Raji (cell line): ENCODE data around the gene CITED2.

Experiments
- POLR2A ChIP-seq: IDR thresholded peaks from 2 replicates; pipeline ENCODE4 v1.6.1; 2011; ENCODE audit warnings: low read depth, low read length, control low read depth; ENCODE audit not compliant: insufficient read depth

CITED2 gene

GRCh38 chr6:139394027-139394649 lies 19.7 kb upstream of the CITED2 start:
- TF ChIP-seq POLR2A, result no peak

GRCh38 chr6:139392794-139393193 lies 18.3 kb upstream of the CITED2 start:
- TF ChIP-seq POLR2A, result no peak

- no peak for TF ChIP-seq POLR2A
Measured at GRCh38 chr6:139391709-139392108, 17.3 kb upstream of the CITED2 start.

- TF ChIP-seq POLR2A, result no peak
Measured at GRCh38 chr6:139390447-139390846, 16.0 kb upstream of the CITED2 start.

GRCh38 chr6:139388384-139388783 lies 13.9 kb upstream of the CITED2 start:
- TF ChIP-seq POLR2A, result no peak

GRCh38 chr6:139386404-139386803 lies 12.0 kb upstream of the CITED2 start:
- no peak for TF ChIP-seq POLR2A

- no peak for TF ChIP-seq POLR2A
Measured at GRCh38 chr6:139381216-139381865, 6.9 kb upstream of the CITED2 start.

GRCh38 chr6:139380611-139381010 lies 6.2 kb upstream of the CITED2 start:
- no peak for TF ChIP-seq POLR2A

- no peak for TF ChIP-seq POLR2A
Measured at GRCh38 chr6:139380168-139380567, 5.7 kb upstream of the CITED2 start.

GRCh38 chr6:139378882-139379341 lies 4.5 kb upstream of the CITED2 start:
- no peak for TF ChIP-seq POLR2A

- no peak for TF ChIP-seq POLR2A
Measured at GRCh38 chr6:139378226-139378625, 3.8 kb upstream of the CITED2 start.

- TF ChIP-seq POLR2A, result no peak
Measured at GRCh38 chr6:139376604-139377218, 2.3 kb upstream of the CITED2 start.

GRCh38 chr6:139376017-139376330 lies 1.5 kb upstream of the CITED2 start:
- TF ChIP-seq POLR2A, result no peak

GRCh38 chr6:139375226-139376016 lies 973 bp upstream of the CITED2 start:
- peak; percentile 82 for TF ChIP-seq POLR2A

- TF ChIP-seq POLR2A, result no peak
Measured at GRCh38 chr6:139373928-139374356, 506 bp downstream of the CITED2 start.
